ENCODE data around the gene HDAC4.

HDAC4 gene

DNA sequence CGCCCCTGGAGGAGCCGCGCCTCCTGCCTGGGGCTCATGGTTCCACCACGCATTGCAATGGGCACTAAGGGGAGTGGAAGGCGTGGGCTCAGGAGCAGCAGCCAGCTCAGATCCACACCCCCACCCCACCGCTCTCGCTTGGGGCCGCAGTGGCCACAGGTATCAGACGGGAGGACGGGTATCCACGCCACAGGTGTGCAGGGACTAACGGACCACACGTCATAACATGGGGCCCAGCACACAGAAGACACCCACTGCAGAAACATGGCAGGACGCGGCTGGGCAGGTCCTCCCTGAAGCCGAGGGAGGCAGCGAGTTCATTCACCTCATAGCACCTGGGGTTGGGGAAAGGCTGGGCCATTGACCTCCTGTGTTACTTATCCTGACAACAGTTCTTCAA, 13.0 kb downstream of the HDAC4 start:
- H3K27ac ChIP-seq = no peak overlapping the region
- H3K4me3 ChIP-seq = no peak overlapping the region
- TF ChIP-seq, protein P1, sequence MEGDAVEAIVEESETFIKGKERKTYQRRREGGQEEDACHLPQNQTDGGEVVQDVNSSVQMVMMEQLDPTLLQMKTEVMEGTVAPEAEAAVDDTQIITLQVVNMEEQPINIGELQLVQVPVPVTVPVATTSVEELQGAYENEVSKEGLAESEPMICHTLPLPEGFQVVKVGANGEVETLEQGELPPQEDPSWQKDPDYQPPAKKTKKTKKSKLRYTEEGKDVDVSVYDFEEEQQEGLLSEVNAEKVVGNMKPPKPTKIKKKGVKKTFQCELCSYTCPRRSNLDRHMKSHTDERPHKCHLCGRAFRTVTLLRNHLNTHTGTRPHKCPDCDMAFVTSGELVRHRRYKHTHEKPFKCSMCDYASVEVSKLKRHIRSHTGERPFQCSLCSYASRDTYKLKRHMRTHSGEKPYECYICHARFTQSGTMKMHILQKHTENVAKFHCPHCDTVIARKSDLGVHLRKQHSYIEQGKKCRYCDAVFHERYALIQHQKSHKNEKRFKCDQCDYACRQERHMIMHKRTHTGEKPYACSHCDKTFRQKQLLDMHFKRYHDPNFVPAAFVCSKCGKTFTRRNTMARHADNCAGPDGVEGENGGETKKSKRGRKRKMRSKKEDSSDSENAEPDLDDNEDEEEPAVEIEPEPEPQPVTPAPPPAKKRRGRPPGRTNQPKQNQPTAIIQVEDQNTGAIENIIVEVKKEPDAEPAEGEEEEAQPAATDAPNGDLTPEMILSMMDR (IDR thresholded peaks at IDR 0.05) = no peak
- DNase-seq (ENCODE audit: low spot score) = no peak

DNA sequence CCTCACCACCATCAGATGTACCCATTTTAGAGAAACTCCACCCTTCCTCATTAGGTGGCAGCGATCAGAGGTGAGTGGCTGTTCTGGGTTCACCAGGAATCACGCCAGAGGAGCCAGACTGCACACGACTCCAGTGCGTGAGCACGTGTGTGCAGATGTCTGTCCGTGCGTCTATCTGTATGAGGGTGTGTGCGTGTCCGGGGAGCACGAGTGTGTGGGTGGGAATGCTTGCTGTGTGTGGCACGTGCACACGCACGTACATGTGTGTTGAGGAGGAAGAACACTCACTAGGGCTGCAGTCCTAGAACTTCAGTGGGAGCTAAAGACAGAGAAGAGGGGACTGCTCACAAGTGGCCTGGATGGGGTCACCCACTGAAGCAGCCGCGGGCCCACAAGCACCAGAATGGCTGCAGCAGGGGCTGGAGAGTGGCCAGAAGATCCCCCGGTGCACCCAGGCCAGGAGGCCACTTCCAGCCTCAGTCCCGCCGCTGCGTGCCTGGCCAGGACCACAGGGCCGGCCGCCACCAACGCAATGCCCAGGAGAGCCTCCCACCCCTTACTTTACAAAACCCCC, 13.9 kb downstream of the HDAC4 start:
- Histone ChIP-seq H3K27ac (no peak overlapping the region), H3K4me3 (no peak overlapping the region)
- no peak for DNase-seq (ENCODE audit: low spot score)
- TF ChIP-seq, protein P1 (IDR thresholded peaks at IDR 0.05) = no peak

DNA sequence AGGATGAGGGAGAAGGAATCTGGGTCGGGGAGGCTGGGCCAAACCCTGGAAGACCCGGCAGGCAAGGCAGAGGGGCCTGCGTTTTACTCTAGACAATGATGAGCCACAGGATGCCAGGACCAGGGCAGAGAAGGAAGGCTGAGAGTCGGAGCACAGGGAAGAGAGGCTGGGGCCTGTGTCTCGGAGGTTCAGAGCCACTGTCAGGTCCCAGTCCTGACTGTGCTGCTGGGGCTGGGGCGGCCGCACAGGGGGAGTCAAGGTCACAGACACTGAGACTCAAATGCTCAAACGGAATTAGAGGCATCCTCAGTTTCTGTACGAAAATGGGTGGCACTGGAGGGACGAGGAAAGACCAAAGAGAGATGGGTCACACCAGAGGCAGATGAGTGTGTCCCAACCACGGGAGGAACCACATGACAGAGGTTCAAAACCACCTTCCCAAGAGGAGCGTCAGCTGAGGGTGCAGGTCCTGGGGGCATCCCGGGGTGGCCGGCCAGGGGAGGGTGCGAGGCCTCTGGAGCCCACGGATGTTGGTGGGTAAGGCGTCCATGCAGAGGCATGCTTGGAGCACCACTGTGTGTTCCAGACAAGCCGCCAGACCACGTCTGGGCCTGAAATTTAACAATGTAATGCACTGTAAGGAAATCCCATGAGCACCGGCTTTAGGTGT, 14.7 kb downstream of the HDAC4 start:
- no peak for DNase-seq (ENCODE audit: low spot score)
- no peak overlapping the region for H3K4me3 ChIP-seq
- TF ChIP-seq, protein P1 (IDR thresholded peaks at IDR 0.05) = no peak
- H3K27ac ChIP-seq = no peak overlapping the region

DNA sequence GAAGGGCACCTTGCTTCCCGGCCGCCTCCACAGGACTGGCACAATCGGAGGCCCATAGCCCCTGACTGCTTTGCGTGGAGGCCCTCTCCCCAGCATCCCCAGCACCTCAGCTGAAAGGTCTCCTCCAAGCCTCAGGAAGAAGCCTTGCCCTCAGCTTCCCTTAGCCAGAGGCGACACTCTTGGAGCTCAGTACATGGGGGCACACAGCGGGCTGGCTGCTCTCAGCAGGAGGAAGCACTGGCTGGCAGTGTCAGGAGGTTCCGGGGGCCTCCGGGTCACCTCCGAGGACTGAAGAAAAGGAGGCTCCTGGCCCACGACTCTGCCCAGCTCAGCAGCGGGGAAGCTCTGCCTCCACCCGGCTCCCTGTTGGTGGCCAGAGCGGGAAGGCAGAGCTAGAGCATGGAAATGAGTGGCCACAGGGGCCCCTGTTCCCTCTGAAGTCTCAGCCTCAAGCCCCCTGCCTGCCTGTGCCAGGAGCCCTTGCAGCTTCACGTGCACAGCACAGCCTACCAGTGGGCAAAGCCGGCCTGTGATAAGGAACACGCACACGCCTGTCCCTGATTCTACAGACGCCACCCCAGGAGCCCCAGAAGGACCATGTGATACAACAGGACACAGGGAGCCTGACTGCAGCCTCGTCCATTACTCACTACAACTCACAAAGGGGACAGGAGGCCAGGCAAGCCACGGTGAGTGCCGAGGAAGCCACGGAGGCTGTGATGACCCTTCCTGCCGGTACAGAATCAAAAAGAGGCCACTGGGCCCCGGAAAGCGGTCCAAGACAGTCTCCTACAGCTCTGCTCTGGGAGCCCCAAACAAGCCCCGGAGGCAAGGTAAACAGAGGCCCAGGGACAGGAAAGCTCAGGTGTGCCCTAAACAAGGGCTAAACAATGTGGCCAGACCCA, 15.5 kb downstream of the HDAC4 start:
- TF ChIP-seq, protein P1 (IDR thresholded peaks at IDR 0.05) = no peak
- no peak overlapping the region for H3K4me3 ChIP-seq

DNA sequence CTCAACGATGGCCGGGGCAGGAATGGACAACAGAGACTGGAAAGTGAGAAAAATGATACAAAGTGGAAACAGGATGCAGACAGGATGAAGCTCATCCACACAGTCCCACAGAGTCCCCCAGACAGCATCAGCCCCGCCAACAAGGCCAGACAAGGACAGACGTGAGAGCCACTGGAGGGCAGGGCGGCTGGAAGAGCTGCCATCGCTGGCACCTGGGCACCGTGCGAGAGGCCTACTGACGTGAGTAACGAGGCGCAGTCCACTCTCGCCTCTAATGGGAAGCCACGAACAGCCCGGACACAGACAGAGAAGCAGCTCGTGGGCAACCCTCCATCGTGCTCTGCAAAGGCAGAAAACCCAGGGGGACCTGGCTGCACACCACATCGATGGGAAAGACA, 17.1 kb downstream of the HDAC4 start:
- H3K27ac ChIP-seq = no peak overlapping the region
- DNase-seq (ENCODE audit: low spot score) = no peak
- TF ChIP-seq, protein P1 (IDR thresholded peaks at IDR 0.05) = no peak
- H3K4me3 ChIP-seq = no peak overlapping the region

More for the DNA sequence above, 15.5 kb downstream of the HDAC4 start:
- DNase-seq (ENCODE audit: low spot score) = no peak
- no peak overlapping the region for H3K27ac ChIP-seq

DNA sequence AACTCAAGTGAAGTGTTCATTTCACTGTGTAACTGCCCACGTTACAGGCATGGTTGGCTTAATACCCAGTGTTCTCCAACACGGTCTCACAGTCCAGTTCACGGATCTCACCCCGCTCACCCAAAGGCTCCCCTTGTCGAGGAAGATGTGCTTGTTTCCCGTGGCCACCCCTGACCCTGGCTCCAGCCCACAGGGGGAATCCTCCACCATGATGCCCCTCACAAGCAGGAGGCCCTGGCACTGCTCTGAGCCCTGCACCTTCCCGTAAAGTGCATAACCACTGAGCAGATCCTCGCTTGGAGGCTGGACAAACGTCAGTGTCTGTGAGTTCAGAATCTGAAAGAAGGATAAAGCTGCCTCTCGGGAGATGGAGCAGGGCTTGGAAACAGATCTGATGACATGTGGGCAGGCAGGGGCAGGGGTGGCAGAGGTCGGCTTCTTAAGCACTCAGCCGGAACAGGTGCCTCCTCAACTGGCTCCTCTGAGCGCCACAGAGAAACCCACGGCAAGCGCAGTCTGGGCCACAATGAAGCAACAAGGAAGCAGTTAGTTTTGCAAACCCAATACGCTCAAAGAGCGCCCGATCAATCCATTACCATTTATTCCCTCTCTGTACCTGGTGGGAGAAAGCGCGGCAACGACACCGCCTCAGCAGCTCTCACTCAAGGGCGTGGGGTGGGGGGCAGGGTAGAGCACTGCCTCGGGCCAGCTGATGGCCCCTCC, 17.6 kb downstream of the HDAC4 start:
- Histone ChIP-seq H3K27ac (no peak overlapping the region), H3K4me3 (no peak overlapping the region)
- TF ChIP-seq, protein P1 (IDR thresholded peaks at IDR 0.05) = no peak
- no peak for DNase-seq (ENCODE audit: low spot score)

All from coronary artery (tissue), 2 donors.